GM12872 (cell line): ENCODE measurements around the gene MPST.

Experiments
- CTCF ChIP-seq: IDR thresholded peaks from 3 replicates; pipeline ENCODE4 v1.5.1; 2011; ENCODE audit warnings: low read depth, mild to moderate bottlenecking, low read length, moderate library complexity; ENCODE audit not compliant: insufficient read depth

The MPST gene

GRCh38 chr22:37061611-37062375, 42.3 kb downstream of the MPST start:
- TF ChIP-seq CTCF: no peak

GRCh38 chr22:37062376-37062675, 42.8 kb downstream of the MPST start:
- no peak for TF ChIP-seq CTCF

- no peak for TF ChIP-seq CTCF
Measured at GRCh38 chr22:37062702-37063381, 43.3 kb downstream of the MPST start.

- no peak for TF ChIP-seq CTCF
Measured at GRCh38 chr22:37063431-37064420, 44.2 kb downstream of the MPST start.

GRCh38 chr22:37064553-37064952, 45.0 kb downstream of the MPST start:
- TF ChIP-seq CTCF: no peak

GRCh38 chr22:37065180-37065579, 45.6 kb downstream of the MPST start:
- TF ChIP-seq CTCF: no peak

- TF ChIP-seq CTCF: no peak
Measured at GRCh38 chr22:37065961-37066360, 46.4 kb downstream of the MPST start.
